ENCODE results near the gene ISL1.
A peak's percentile ranks its signal among the peaks of the same experiment; 100 is the strongest.

Gene ISL1

GRCh38 chr5:51378061-51378409, 5.2 kb upstream of the ISL1 start:
- peaks cover under 1% of the 10 kb centered on the region for H3K9me3 Mint-ChIP-seq
- peaks cover 41% of the 10 kb centered on the region for H3K4me1 Mint-ChIP-seq
- peak overlapping the region; percentile 57 to 80 (median 76) for H3K4me3 Mint-ChIP-seq
- H3K36me3 Mint-ChIP-seq (ENCODE audit: low read depth): no peaks in the 10 kb centered on the region
- no peak overlapping the region for H3K27ac Mint-ChIP-seq
- TF ChIP-seq CTCF (IDR thresholded peaks at IDR 0.05; ENCODE audit: unreplicated experiment in 3 of 3): no peak
- peaks cover 91% of the 10 kb centered on the region for H3K27me3 Mint-ChIP-seq (ENCODE audit: low read depth)

- Mint-ChIP-seq H3K36me3 (ENCODE audit: low read depth) (no peaks in the 10 kb centered on the region), H3K9me3 (peaks cover 2% of the 10 kb centered on the region), H3K4me3 (peak overlapping the region; percentile 57 to 80 (median 76)), H3K4me1 (peaks cover 46% of the 10 kb centered on the region), H3K27ac (peak overlapping the region in 1 of 3 experiments; percentile 30), H3K27me3 (ENCODE audit: low read depth) (peaks cover 95% of the 10 kb centered on the region)
- TF ChIP-seq CTCF (IDR thresholded peaks at IDR 0.05; ENCODE audit: unreplicated experiment in 3 of 3): no peak
Observed at GRCh38 chr5:51378448-51379330, 4.6 kb upstream of the ISL1 start.

- Mint-ChIP-seq H3K4me1 (peaks cover 52% of the 10 kb centered on the region), H3K9me3 (peaks cover 2% of the 10 kb centered on the region), H3K27me3 (ENCODE audit: low read depth) (peaks cover 95% of the 10 kb centered on the region), H3K36me3 (ENCODE audit: low read depth) (no peaks in the 10 kb centered on the region), H3K27ac (no peak overlapping the region), H3K4me3 (peak overlapping the region; percentile 1 to 80 (median 76))
- TF ChIP-seq CTCF (IDR thresholded peaks at IDR 0.05; ENCODE audit: unreplicated experiment in 3 of 3): no peak
Observed at GRCh38 chr5:51379331-51379700, 3.9 kb upstream of the ISL1 start.

- Mint-ChIP-seq H3K9me3 (peaks cover 2% of the 10 kb centered on the region), H3K36me3 (ENCODE audit: low read depth) (no peaks in the 10 kb centered on the region), H3K4me3 (peak overlapping the region; percentile 43 to 82 (median 69)), H3K27me3 (ENCODE audit: low read depth) (peaks cover 95% of the 10 kb centered on the region), H3K27ac (no peak overlapping the region), H3K4me1 (peaks cover 56% of the 10 kb centered on the region)
- peak; percentile 68 to 78 (median 70) for TF ChIP-seq CTCF (IDR thresholded peaks at IDR 0.05; ENCODE audit: unreplicated experiment in 3 of 3)
Observed at GRCh38 chr5:51380603-51381207, 2.5 kb upstream of the ISL1 start.

- Mint-ChIP-seq H3K27ac (peak overlapping the region in 1 of 3 experiments; percentile 9), H3K4me1 (peaks cover 60% of the 10 kb centered on the region), H3K36me3 (ENCODE audit: low read depth) (no peaks in the 10 kb centered on the region), H3K4me3 (peak overlapping the region; percentile 82 to 87 (median 83)), H3K9me3 (peaks cover 2% of the 10 kb centered on the region), H3K27me3 (ENCODE audit: low read depth) (peaks cover 100% of the 10 kb centered on the region)
- no peak for TF ChIP-seq CTCF (IDR thresholded peaks at IDR 0.05; ENCODE audit: unreplicated experiment in 3 of 3)
Observed at GRCh38 chr5:51381761-51382474, 1.3 kb upstream of the ISL1 start.
